NCI-H2227 treated with DMSO at 0.1 percent for 48 hours (cell line): ENCODE data around the gene MTG2.

Source experiments
- DNase-seq: peaks from one replicate; lab custom pipeline; 2025; lab: John Stamatoyannopoulos, UW

The MTG2 gene

GRCh38 chr20:62252342-62252966 lies 69.6 kb downstream of the MTG2 start:
- DNase-seq, result no peak
